Thymus (tissue), 11 donors: ENCODE data around the gene ASB18. TPM values are rescaled to one million over a fixed set of nuclear protein-coding genes. Genes with fewer than 3 reads are reported as not detected.

Experiments used
- DNase-seq, 9 donors: peaks; one replicate each; pipeline ENCODE4 v3.0.0-alpha.2; 2013; ENCODE audit warnings: low spot score in 9 of 9, low read depth in 6 of 9, missing footprints in 1 of 9
- H3K27ac ChIP-seq, 2 donors: one replicate each; pipeline ENCODE4 v1.5.1; 2013; ENCODE audit warnings: control low read depth in 1 of 2, low read depth in 1 of 2, low read length in 1 of 2, mild to moderate bottlenecking in 1 of 2, moderate library complexity in 1 of 2
- H3K27me3 ChIP-seq, 2 donors: one replicate each; pipeline ENCODE4 v1.5.1; 2013; ENCODE audit warnings: low read length in 1 of 2; ENCODE audit not compliant: control insufficient read depth in 2 of 2, insufficient read depth in 1 of 2
- H3K36me3 ChIP-seq, 2 donors: one replicate each; pipeline ENCODE4 v1.5.1; 2013; ENCODE audit warnings: low read length in 1 of 2, mild to moderate bottlenecking in 1 of 2, moderate library complexity in 1 of 2; ENCODE audit not compliant: control insufficient read depth in 2 of 2, insufficient read depth in 2 of 2
- H3K4me1 ChIP-seq, 2 donors: one replicate each; pipeline ENCODE4 v1.5.1; 2013; ENCODE audit warnings: low read length in 2 of 2; ENCODE audit not compliant: control insufficient read depth in 2 of 2, insufficient read depth in 2 of 2
- H3K4me3 ChIP-seq, 2 donors: one replicate each; pipeline ENCODE4 v1.5.1; 2013; ENCODE audit warnings: low read length in 2 of 2, control low read depth in 1 of 2, mild to moderate bottlenecking in 1 of 2
- H3K9me3 ChIP-seq, 2 donors: one replicate each; pipeline ENCODE4 v1.5.1; 2013; ENCODE audit warnings: low read length in 1 of 2, mild to moderate bottlenecking in 1 of 2; ENCODE audit not compliant: control insufficient read depth in 2 of 2, insufficient read depth in 1 of 2
- WGBS: extraction: QIAGEN DNeasy Blood & Tissue Kit; methylation state at CpG from one replicate; pipeline ENCODE4 v1.1.7; 2013; 5-methylcytosine and 5-hydroxymethylcytosine counted together
- polyA plus RNA-seq: library from polyadenylated mRNA; stranded (reverse); fragments of 200-250 nt; gene quantifications from one replicate; pipeline ENCODE4 v1.2.3, GENCODE V29; 2013
- total RNA-seq: library from RNA; stranded (reverse); fragments of 120-200 nt; gene quantifications from one replicate; pipeline ENCODE4 v1.2.4, GENCODE V29; 2013
- donor health status: healthy.

Gene ASB18
- total and polyA plus RNA-seq, 2 donors = under 0.01 TPM; not detected in 1

DNA sequence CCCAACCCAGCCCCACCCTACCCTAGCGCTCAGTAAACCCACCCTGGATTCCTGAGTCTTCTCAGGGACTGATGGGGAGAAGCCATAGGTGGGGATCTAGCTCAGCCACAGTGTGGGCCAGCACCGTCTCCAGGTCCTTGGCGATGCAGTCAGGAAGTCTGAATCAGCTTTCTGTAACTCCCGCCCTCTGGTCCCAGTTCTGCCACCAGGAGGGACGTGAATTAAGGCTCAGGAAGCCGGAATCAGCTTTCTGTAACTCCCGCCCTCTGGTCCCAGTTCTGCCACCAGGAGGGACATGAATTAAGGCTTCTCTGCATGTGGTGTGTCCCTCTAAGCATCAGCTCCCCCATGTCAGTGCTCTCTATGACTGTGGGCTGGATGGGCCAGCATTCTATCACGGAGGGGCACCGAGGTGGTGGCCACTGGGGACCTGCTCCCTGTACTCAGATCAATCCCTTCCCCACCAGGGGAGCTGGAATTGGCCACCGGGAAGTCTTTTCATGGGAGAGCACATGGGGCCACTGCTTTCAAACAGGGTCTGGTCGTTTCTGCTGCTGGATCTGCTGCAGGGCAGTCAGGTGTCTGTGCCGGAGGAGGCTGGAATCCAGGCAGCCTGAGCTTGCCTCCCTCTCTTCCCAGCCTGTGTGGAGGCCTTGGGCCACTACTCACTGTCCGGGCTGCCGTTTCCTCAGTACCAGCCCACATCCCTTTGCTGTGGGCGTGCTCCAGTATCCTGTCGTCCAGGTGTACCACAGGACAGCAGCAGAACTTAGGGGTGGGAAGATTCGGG lies 24.7 kb downstream of the ASB18 start:
- no peak for DNase-seq

DNA sequence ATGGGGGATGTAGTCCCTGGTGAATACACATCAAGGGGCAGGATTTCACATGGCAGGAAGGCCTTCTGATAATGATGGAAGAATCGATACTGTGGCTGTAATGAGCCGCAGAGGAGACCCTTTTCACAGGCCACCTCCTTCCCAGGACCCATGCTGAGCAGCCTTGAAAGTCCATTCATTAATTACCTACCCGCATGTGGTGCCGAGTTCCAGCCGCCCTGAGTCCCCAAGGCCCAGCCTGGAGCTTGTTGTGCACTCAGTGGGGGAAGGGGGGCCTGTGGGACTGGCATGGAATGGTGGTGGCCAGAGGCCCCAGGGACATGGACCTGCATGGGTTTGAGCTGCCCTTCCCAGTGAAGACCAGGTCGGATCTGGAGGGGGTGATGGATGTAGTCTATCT lies 25.5 kb downstream of the ASB18 start:
- no peak for DNase-seq
- peaks cover 43 to 67% of the 10 kb centered on the region in 2 donors for H3K27me3 ChIP-seq
- 69% methylated on average over 6 of the region's 6 CpGs for whole genome bisulfite sequencing
- H3K9me3 ChIP-seq = no peaks in the 10 kb centered on the region
- no peaks in the 10 kb centered on the region for H3K36me3 ChIP-seq
- no peak overlapping the region for H3K27ac ChIP-seq
- H3K4me1 ChIP-seq = no peaks in the 10 kb centered on the region
- no peak overlapping the region for H3K4me3 ChIP-seq

More for the DNA sequence above, 24.7 kb downstream of the ASB18 start:
- Histone ChIP-seq H3K36me3 (no peaks in the 10 kb centered on the region), H3K9me3 (no peaks in the 10 kb centered on the region), H3K4me3 (no peak overlapping the region), H3K4me1 (no peaks in the 10 kb centered on the region), H3K27ac (no peak overlapping the region), H3K27me3 (peaks cover 43 to 64% of the 10 kb centered on the region in 2 donors)
- 68% methylated on average over 17 of the region's 17 CpGs for WGBS

DNA sequence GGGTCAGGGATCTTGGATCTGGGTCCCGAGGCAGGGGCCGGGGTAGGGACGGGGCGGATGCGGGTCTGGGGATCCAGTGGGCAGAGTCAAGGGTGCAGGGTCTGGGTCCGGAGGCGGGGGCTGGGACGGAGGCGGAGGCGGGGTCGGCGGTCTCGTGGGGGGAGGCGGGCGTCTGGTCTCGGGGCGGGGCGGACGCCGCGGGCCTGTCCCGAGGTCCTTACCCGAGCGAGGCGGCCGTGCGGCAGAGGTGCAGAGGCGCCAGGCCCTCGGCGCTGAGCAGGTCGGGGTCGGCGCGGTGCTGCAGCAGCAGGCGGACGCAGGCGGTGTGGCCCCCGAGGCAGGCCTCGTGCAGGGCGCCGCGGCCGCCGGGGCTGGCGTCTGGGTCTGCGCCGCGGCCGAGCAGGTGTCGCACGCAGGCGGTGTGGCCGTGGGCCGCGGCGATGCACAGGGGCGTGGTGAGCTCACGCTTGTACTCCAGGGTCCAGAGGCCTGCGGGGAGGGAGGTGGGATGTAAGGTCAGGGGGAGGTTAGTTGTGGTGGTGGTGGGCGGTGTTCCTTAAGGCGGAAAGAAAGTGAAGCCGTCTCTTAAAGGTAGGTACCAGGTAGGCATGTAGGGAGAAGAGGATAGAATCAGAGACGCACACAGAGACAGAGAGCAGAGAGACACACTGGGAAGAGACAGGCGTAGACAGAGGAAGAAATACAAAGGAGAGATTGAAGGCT lies 26.6 kb downstream of the ASB18 start:
- Histone ChIP-seq H3K4me3 (no peak overlapping the region), H3K27me3 (peaks cover 43 to 67% of the 10 kb centered on the region in 2 donors), H3K9me3 (no peaks in the 10 kb centered on the region), H3K4me1 (no peaks in the 10 kb centered on the region), H3K27ac (no peak overlapping the region), H3K36me3 (no peaks in the 10 kb centered on the region)
- no peak for DNase-seq
- 13% methylated on average over 64 of the region's 64 CpGs for WGBS

DNA sequence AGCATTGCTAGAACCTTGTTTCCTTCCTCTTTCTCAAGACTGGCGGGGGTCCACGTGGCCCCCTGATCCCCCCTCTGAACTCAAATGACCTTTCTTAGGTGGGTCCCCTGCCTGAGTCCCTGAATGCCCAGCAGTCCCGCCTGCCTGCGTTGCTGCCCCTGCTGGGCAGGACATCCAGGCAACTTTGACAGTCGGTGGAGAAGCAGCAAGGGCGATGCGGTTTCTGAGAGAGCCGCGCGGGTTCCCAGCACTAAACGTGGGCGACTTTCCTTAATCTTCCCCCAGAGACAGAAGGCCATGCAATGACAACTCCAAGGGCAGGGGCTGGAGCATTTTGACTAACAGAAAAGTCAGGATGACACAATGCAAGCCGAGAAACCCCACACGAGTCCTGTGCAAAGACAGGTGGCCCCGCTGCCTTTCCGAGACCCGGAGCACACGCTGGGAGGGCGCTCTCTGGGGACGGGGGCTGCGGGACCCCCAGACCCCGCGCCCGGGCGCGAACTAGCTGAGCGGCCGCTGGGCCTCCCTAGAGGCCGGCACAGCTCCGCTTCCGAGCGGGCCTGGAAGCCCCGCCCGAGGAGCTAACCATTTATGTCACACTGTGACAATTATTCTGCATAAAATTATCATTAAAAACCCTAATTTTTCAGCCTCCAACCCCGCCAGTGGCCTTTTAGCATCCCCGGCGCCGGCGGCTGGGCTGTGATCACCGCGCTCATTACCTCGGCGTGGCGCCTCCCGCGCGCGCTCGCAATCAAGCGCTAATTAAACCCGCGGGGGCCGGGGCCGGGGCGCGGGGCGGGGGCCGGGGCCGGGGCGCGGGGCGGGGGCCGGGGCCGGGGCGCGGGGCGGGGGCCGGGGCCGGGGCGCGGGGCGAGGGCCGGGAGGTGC lies 27.4 kb downstream of the ASB18 start:
- WGBS = 4% methylated on average over 73 of the region's 73 CpGs
- H3K4me1 ChIP-seq = no peaks in the 10 kb centered on the region
- peaks cover 43 to 64% of the 10 kb centered on the region in 2 donors for H3K27me3 ChIP-seq
- H3K36me3 ChIP-seq = no peaks in the 10 kb centered on the region
- H3K27ac ChIP-seq = no peak overlapping the region
- H3K9me3 ChIP-seq = no peaks in the 10 kb centered on the region
- DNase-seq = no peak
- H3K4me3 ChIP-seq = no peak overlapping the region

DNA sequence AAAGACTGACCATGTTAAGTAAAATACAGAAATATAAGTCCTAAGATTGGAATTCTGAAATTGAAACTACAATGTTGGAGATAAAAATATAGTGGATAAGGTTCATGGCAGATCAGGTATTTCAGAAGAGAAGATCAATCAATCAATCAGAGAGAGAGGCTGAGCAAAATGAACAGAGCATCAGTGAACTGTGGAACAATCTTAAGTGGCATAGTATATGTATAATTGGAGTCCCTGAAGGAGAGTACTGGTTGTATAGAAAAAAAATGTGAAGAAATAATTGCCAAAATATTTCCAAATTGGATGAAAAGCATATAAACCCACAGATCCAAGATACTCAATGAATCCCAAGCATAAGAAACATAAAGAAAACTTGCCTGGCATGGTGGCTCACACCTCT lies 35.0 kb downstream of the ASB18 start:
- peaks cover 0 to 3% of the 10 kb centered on the region in 2 donors for H3K9me3 ChIP-seq
- no peaks in the 10 kb centered on the region for H3K36me3 ChIP-seq
- H3K4me3 ChIP-seq = no peak overlapping the region
- no peak overlapping the region for H3K27ac ChIP-seq
- DNase-seq = no peak
- H3K27me3 ChIP-seq = no peaks in the 10 kb centered on the region
- H3K4me1 ChIP-seq = no peaks in the 10 kb centered on the region

DNA sequence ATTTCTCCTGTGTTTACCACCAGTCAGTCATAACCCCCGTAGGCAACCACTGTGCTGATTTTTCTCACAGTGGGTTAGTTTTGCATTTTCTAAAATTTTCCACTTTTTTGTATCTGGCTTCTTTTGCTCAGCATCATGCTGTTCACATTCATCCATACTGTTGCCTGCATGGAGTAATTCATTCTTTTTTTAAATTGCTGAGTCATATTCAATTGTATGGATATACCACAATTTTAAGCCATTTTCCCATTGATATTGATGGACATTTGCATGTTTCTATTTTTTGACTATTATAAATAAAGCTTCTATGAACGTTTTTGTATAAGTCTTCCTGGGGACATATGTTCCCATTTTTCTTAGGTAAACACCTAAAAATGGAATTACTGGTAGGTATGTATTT lies 40.5 kb downstream of the ASB18 start:
- no peak overlapping the region for H3K27ac ChIP-seq
- H3K36me3 ChIP-seq = no peaks in the 10 kb centered on the region
- H3K4me3 ChIP-seq = no peak overlapping the region
- no peaks in the 10 kb centered on the region for H3K4me1 ChIP-seq
- 64% methylated on average over 2 of the region's 2 CpGs for WGBS
- no peak for DNase-seq
- H3K27me3 ChIP-seq = no peaks in the 10 kb centered on the region
- H3K9me3 ChIP-seq = peaks cover 0 to 3% of the 10 kb centered on the region in 2 donors

GRCh38 chr2:236221798-236222197 lies 42.4 kb downstream of the ASB18 start:
- Histone ChIP-seq H3K4me3 (no peak overlapping the region), H3K4me1 (no peaks in the 10 kb centered on the region), H3K27ac (no peak overlapping the region), H3K27me3 (no peaks in the 10 kb centered on the region), H3K36me3 (no peaks in the 10 kb centered on the region), H3K9me3 (peaks cover 0 to 3% of the 10 kb centered on the region in 2 donors)
- 90% methylated on average over 8 of the region's 8 CpGs for WGBS
- no peak for DNase-seq

DNA sequence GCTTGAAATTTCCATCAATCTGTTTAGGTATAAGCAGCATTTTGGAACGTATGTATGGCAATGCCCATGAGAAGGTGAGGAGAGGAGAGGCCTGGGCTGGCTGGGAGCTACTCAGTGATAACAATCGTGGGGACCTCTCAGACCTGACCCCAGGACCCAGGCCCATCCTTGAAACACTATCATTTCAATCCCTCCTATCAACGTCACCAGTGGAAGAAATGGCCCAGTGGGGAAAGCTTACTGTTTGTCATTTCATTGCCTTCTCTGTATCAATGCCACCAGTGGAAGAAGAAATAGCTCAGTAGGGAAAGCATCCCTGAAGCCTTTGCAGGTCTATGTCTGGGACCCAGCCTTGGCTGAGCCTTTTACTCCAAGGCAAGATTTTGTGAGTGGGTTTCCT lies 44.8 kb downstream of the ASB18 start:
- Histone ChIP-seq H3K4me1 (no peaks in the 10 kb centered on the region), H3K27me3 (peaks cover 0 to 2% of the 10 kb centered on the region in 2 donors), H3K4me3 (no peak overlapping the region), H3K36me3 (no peaks in the 10 kb centered on the region), H3K9me3 (no peaks in the 10 kb centered on the region), H3K27ac (no peak overlapping the region)
- DNase-seq = no peak
- 79% methylated on average over 3 of the region's 3 CpGs for WGBS
